ENCODE measurements around the gene CFAP161.

CFAP161 gene

GRCh38 chr15:81185631-81186295, 51.7 kb downstream of the CFAP161 start:
- no peak for DNase-seq

GRCh38 chr15:81188354-81188753, 54.3 kb downstream of the CFAP161 start:
- no peak for DNase-seq

GRCh38 chr15:81189583-81190283, 55.7 kb downstream of the CFAP161 start:
- no peak for DNase-seq

GRCh38 chr15:81190922-81191507, 56.9 kb downstream of the CFAP161 start:
- DNase-seq, result no peak

GRCh38 chr15:81191701-81192100, 57.6 kb downstream of the CFAP161 start:
- DNase-seq, result no peak

- DNase-seq, result no peak
Observed at GRCh38 chr15:81194723-81195122, 60.7 kb downstream of the CFAP161 start.

- no peak for DNase-seq
Observed at GRCh38 chr15:81195339-81195864, 61.3 kb downstream of the CFAP161 start.

- no peak for DNase-seq
Observed at GRCh38 chr15:81196576-81197254, 62.6 kb downstream of the CFAP161 start, which contains the start of gene IL16. Gene IL16, plus strand, starts transcription at chr15:81196879. Its CDS starts 28,521 bp downstream, at chr15:81225400.

GRCh38 chr15:81197255-81197630, 63.2 kb downstream of the CFAP161 start:
- DNase-seq, result no peak

GRCh38 chr15:81197688-81198281, 63.7 kb downstream of the CFAP161 start:
- no peak for DNase-seq
